K562 (cell line): Measurements from ENCODE around the gene EPC2. TPM values are rescaled to one million over a fixed set of nuclear protein-coding genes. Genes with fewer than 3 reads are reported as not detected.

Experiments used
- DEAF1 ChIP-seq: fragments of 450-650 bp; formaldehyde crosslinking; IDR thresholded peaks from 2 replicates; pipeline ENCODE4 v1.4.0; 2020; ENCODE audit warnings: mild to moderate bottlenecking, moderate library complexity
- HMGN3 ChIP-seq: IDR thresholded peaks from 2 replicates; pipeline ENCODE4 v1.6.1; 2011; ENCODE audit warnings: borderline replicate concordance, low read depth, mild to moderate bottlenecking, mixed read lengths, low read length; ENCODE audit not compliant: insufficient read length; ENCODE audit errors: extremely low read depth
- KDM5B ChIP-seq: fragments of 200-600 bp; sonication (generic); IDR thresholded peaks from 2 replicates; pipeline ENCODE4 v1.6.1; 2012; ENCODE audit warnings: low read depth, mild to moderate bottlenecking, moderate library complexity, low read length, control low read depth, inconsistent platforms; ENCODE audit not compliant: insufficient replicate concordance
- PCBP1 ChIP-seq: fragments of 200-400 bp; formaldehyde crosslinking; IDR thresholded peaks from 2 replicates; pipeline ENCODE4 v1.6.1; 2018; ENCODE audit warnings: mild to moderate bottlenecking, low read depth, low read length; ENCODE audit not compliant: poor library complexity, severe bottlenecking
- RUNX1 ChIP-seq: sonication (generic); IDR thresholded peaks from 2 replicates; pipeline ENCODE4 v1.6.1; 2016; ENCODE audit warnings: antibody characterized with exemption, low read depth
- SIN3A ChIP-seq, 2 experiments: fragments of 150-350 bp in 1 of 2; IDR thresholded peaks; 2 replicates each; pipeline ENCODE4 v1.6.1; 2011 to 2016; ENCODE audit warnings: borderline replicate concordance in 2 of 2, low read depth in 2 of 2, low read length in 2 of 2, mild to moderate bottlenecking in 2 of 2, moderate library complexity in 2 of 2; ENCODE audit not compliant: control insufficient read depth in 1 of 2
- SMAD4 ChIP-seq: fragments of 250-450 bp; sonication (Bioruptor Pico); conservative IDR thresholded peaks from 2 replicates; pipeline ENCODE4 v1.8.0; 2021; ENCODE audit warnings: inconsistent platforms, mild to moderate bottlenecking, moderate library complexity
- ZFX ChIP-seq: sonication (generic); formaldehyde crosslinking; IDR thresholded peaks from 2 replicates; pipeline ENCODE4 v1.8.0; 2022; ENCODE audit warnings: mild to moderate bottlenecking, missing genetic modification reagents, moderate library complexity
- ZNF445 ChIP-seq: fragments of 250-450 bp; sonication (Bioruptor Pico); IDR thresholded peaks from 2 replicates; pipeline ENCODE4 v1.4.0; 2020; ENCODE audit warnings: low read depth, mild to moderate bottlenecking, moderate library complexity
- ZNF609 ChIP-seq: sonication (generic); formaldehyde crosslinking; IDR thresholded peaks from 2 replicates; pipeline ENCODE4 v1.8.1; 2023; ENCODE audit warnings: missing genetic modification reagents, mild to moderate bottlenecking, borderline replicate concordance
- polyA plus RNA-seq, 8 experiments: library from polyadenylated mRNA; depleted of rRNA in 4 of 8; stranded (reverse) in 5 of 8; unstranded in 3 of 8; fragments of >200 nt; fragmentation: Nextera tagmentation in 2 of 8; fragmentation: Illumina TruSeq in 1 of 8; extraction: Ambion mirVana in 2 of 8; extraction: Trizol in 1 of 8; gene quantifications; 2 replicates each; pipeline versions ENCODE4 v1.2.1 to v1.2.3, GENCODE V29; 2011 to 2014; ENCODE audit warnings: inconsistent platforms in 1 of 8, missing spikeins in 1 of 8
- total RNA-seq, 7 experiments: library from RNA; depleted of rRNA in 6 of 7; stranded (reverse); fragments of >200 nt in 6 of 7; fragmentation: Illumina TruSeq in 2 of 7; extraction: Trizol in 2 of 7; gene quantifications; 2 replicates each; pipeline versions ENCODE4 v1.2.1 to v1.2.3, GENCODE V29; 2011 to 2021; ENCODE audit warnings: low replicate concordance in 1 of 7
- TF ChIP-seq, protein P1 (sequence below): fragments of 150-350 bp; IDR thresholded peaks from 2 replicates; pipeline ENCODE4 v1.6.1; 2014; ENCODE audit warnings: low read depth, mild to moderate bottlenecking, low read length, borderline replicate concordance
- TF ChIP-seq, protein P2 (sequence below): fragments of 450-650 bp; conservative IDR thresholded peaks from 2 replicates; pipeline ENCODE4 v1.6.1; 2016; ENCODE audit warnings: missing genetic modification characterization, low read depth, mild to moderate bottlenecking, control low read depth, missing compliant biosample characterization

The EPC2 gene
- total and polyA plus RNA-seq, 9 of the 15 experiments (the other 6 are each of a cell fraction or from before 2014, with no cell fraction given), result 7.0 to 35.8 (median 29.1) TPM

DNA sequence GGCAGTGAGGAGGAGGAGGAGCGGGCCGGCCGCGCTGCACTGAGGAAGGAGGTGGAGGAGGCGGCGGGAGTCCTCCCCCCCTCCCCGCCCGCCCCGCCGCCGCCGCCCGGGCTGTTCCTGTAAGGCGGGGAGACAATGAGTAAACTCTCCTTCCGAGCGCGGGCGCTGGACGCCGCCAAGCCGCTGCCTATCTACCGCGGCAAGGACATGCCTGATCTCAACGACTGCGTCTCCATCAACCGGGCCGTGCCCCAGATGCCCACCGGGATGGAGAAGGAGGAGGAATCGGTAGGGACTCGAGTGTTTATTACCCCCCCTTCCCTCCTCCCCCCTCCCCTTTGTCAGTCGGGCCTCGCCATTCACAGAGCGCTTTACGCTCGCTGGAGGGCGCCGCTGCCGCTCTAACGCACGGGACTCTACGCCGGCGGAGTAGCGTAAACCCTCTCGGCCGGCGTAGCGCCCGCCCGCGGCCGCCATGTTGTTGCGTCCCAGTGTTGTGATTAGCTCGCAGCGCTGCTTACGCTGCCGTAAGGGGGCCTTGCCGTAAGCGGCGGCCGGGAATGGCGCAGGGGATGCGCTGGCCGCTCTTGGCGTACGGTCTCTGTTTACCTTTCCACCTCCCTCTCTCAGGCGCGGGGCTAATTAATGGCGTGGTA, 460 bp downstream of the EPC2 start (continued):
- TF ChIP-seq HMGN3 (peak; percentile 42), SMAD4 (CRISPR knock-in tag) (peak; percentile 43; the same call in 1 of the 2 replicates), KDM5B (peak; percentile 56), ZNF445 (CRISPR knock-in tag) (no peak), ZFX (peak; percentile 40; the same call in 1 of the 2 replicates), DEAF1 (CRISPR knock-in tag) (0 out of 2 replicates have a peak, but pooled peaks have one; percentile 29), PCBP1 (peak; percentile 76), RUNX1 (0 out of 2 replicates have a peak, but pooled peaks have one; percentile 61), ZNF609 (CRISPR knock-in tag) (no peak), SIN3A (IDR thresholded peaks at IDR 0.05; ENCODE audit: borderline replicate concordance in 2 of 2, control insufficient read depth in 1 of 2, low read depth in 2 of 2, low read length in 2 of 2) (peak in 1 of 2 experiments; percentile 48; a peak in 1 of 4 replicates)
- TF ChIP-seq, protein P1, sequence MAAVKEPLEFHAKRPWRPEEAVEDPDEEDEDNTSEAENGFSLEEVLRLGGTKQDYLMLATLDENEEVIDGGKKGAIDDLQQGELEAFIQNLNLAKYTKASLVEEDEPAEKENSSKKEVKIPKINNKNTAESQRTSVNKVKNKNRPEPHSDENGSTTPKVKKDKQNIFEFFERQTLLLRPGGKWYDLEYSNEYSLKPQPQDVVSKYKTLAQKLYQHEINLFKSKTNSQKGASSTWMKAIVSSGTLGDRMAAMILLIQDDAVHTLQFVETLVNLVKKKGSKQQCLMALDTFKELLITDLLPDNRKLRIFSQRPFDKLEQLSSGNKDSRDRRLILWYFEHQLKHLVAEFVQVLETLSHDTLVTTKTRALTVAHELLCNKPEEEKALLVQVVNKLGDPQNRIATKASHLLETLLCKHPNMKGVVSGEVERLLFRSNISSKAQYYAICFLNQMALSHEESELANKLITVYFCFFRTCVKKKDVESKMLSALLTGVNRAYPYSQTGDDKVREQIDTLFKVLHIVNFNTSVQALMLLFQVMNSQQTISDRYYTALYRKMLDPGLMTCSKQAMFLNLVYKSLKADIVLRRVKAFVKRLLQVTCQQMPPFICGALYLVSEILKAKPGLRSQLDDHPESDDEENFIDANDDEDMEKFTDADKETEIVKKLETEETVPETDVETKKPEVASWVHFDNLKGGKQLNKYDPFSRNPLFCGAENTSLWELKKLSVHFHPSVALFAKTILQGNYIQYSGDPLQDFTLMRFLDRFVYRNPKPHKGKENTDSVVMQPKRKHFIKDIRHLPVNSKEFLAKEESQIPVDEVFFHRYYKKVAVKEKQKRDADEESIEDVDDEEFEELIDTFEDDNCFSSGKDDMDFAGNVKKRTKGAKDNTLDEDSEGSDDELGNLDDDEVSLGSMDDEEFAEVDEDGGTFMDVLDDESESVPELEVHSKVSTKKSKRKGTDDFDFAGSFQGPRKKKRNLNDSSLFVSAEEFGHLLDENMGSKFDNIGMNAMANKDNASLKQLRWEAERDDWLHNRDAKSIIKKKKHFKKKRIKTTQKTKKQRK, result no peak
- TF ChIP-seq, protein P2, sequence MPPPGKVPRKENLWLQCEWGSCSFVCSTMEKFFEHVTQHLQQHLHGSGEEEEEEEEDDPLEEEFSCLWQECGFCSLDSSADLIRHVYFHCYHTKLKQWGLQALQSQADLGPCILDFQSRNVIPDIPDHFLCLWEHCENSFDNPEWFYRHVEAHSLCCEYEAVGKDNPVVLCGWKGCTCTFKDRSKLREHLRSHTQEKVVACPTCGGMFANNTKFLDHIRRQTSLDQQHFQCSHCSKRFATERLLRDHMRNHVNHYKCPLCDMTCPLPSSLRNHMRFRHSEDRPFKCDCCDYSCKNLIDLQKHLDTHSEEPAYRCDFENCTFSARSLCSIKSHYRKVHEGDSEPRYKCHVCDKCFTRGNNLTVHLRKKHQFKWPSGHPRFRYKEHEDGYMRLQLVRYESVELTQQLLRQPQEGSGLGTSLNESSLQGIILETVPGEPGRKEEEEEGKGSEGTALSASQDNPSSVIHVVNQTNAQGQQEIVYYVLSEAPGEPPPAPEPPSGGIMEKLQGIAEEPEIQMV, result no peak
